Vagina (tissue), 2 donors: Measurements from ENCODE around the gene TNS1. TPM values are rescaled to one million over a fixed set of nuclear protein-coding genes. Genes with fewer than 3 reads are reported as not detected.
A peak's percentile ranks its signal among the peaks of the same experiment; 100 is the strongest.
"Not testable (repeated sequence)": the region's sequence is repeated elsewhere in the genome, so short reads cannot be mapped to it uniquely, and the experiment has no call there.

Source experiments
- DNase-seq, 2 donors: peaks; one replicate each; pipeline ENCODE4 v3.0.0-alpha.2; 2017; ENCODE audit errors: extremely low spot score in 2 of 2
- H3K27ac ChIP-seq: fragments of 200-600 bp; sonication (generic); one replicate; pipeline ENCODE4 v1.5.1; 2019
- H3K27me3 ChIP-seq: fragments of 200-600 bp; sonication (generic); one replicate; pipeline ENCODE4 v1.5.1; 2019
- H3K36me3 ChIP-seq, 2 donors: fragments of 200-600 bp; sonication (generic); one replicate each; pipeline ENCODE4 v1.5.1; 2017 to 2019
- H3K4me1 ChIP-seq: fragments of 200-600 bp; sonication (generic); one replicate; pipeline ENCODE4 v1.5.1; 2019
- H3K4me3 ChIP-seq, 2 donors: fragments of 200-600 bp; sonication (generic); 1 replicate in 1 of 2; 2 replicates in 1 of 2; pipeline ENCODE4 v1.5.1; 2016 to 2019
- H3K9me3 ChIP-seq: fragments of 200-600 bp; sonication (generic); one replicate; pipeline ENCODE4 v1.5.1; 2019
- CTCF ChIP-seq, 3 experiments: fragments of 450-650 bp in 2 of 3; fragments of 200-600 bp in 1 of 3; sonication (generic) in 1 of 3; IDR thresholded peaks; one replicate each; pipeline ENCODE4 v1.5.1; 2017 to 2019; ENCODE audit warnings: antibody characterized with exemption in 3 of 3, mild to moderate bottlenecking in 2 of 3, moderate library complexity in 2 of 3
- POLR2A ChIP-seq, 2 donors: fragments of 450-650 bp; IDR thresholded peaks; one replicate each; pipeline ENCODE4 v1.6.1; 2017; ENCODE audit warnings: antibody characterized with exemption in 2 of 2, mild to moderate bottlenecking in 2 of 2, moderate library complexity in 2 of 2
- POLR2AphosphoS5 ChIP-seq, 2 donors: sonication (generic); formaldehyde crosslinking; IDR thresholded peaks; one replicate each; pipeline ENCODE4 v1.9.0; 2017; ENCODE audit warnings: antibody characterized with exemption in 2 of 2, mild to moderate bottlenecking in 2 of 2, low read depth in 1 of 2; ENCODE audit not compliant: insufficient read depth in 1 of 2
- intact Hi-C: fragments of 100-400 bp; cut with DNase I; formaldehyde crosslinking; loops from one replicate; pipeline ENCODE4 v1.15.1; 2023
- total RNA-seq: library from RNA; depleted of rRNA; stranded (reverse); fragments of >200 nt; gene quantifications from one replicate; pipeline ENCODE4 v1.2.3, GENCODE V29; 2016

TNS1 gene
- total RNA-seq, 1 donor from 2014 or later = 216 TPM

DNA sequence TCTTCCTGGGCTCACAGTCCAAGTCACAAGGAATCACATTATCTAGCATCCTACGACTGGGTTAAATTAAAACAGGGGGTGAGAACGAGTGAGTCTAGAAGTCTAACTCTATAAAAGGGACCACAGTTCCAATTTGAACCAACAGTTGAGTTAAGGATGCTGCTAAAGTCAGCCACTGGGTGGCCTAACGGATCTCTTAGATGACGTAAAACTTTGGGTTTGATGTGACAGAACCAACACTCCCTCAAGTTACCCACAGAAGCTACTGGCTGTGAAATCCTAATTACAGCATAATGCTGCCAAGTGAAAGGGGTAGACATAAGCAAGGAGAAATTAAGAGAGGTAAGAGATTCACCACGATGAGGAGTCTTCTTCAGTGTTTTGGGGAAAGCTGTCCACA is 33.6 kb upstream of the TNS1 start:
- Histone ChIP-seq H3K27me3 (no peaks in the 10 kb centered on the region), H3K9me3 (no peaks in the 10 kb centered on the region), H3K36me3 (no peaks in the 10 kb centered on the region), H3K4me1 (peaks cover 12% of the 10 kb centered on the region), H3K27ac (no peak overlapping the region), H3K4me3 (no peak overlapping the region)
- DNase-seq = no peak
- intact Hi-C loops = no loop called here
- TF ChIP-seq POLR2A (IDR thresholded peaks at IDR 0.05) = no peak
- no peak for TF ChIP-seq POLR2AphosphoS5 (IDR thresholded peaks at IDR 0.05; ENCODE audit: insufficient read depth in 1 of 2, low read depth in 1 of 2)
- TF ChIP-seq CTCF (IDR thresholded peaks at IDR 0.05) = no peak

DNA sequence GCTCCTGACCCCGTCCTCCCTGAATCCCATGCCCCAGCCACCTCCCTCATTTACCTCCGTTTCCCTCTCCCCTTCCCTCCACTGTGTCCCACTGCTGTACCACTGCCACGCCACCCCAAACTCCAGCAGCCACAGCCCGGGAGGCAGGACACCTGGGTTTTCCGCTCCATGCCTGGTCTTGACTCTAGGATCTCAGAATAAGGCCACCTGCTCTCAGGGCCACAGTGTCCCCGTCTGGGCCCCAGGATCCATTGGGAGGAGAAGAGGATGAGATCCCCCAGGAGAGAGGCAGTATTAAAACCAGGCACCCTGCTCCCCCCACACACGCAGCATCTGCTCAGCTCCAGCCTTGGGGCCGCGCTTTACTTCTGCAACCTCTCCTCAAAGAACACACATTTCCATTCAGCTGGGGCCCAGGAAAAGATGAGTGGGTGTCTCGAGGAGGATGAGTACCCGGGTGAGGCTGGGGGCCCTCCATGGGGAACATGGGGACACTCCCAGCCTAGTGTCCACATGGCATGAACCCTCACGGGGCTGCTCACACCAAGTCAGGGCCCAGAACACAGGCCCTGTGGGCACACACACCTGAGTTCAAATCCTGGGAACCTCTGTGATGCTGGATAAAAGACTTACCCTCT is 32.8 kb upstream of the TNS1 start:
- H3K4me1 ChIP-seq = peaks cover 12% of the 10 kb centered on the region
- no peak overlapping the region for H3K4me3 ChIP-seq
- no peaks in the 10 kb centered on the region for H3K36me3 ChIP-seq
- DNase-seq = peak in 1 of 2 donors; percentile 86
- intact Hi-C loops = no loop called here
- no peaks in the 10 kb centered on the region for H3K9me3 ChIP-seq
- TF ChIP-seq POLR2A (IDR thresholded peaks at IDR 0.05) (no peak), POLR2AphosphoS5 (IDR thresholded peaks at IDR 0.05; ENCODE audit: insufficient read depth in 1 of 2, low read depth in 1 of 2) (no peak), CTCF (IDR thresholded peaks at IDR 0.05) (no peak)
- no peaks in the 10 kb centered on the region for H3K27me3 ChIP-seq
- H3K27ac ChIP-seq = no peak overlapping the region

GRCh38 chr2:218034497-218035213 is 31.9 kb upstream of the TNS1 start:
- not testable (repeated sequence) for H3K27ac ChIP-seq, H3K27me3 ChIP-seq, H3K36me3 ChIP-seq, H3K9me3 ChIP-seq, DNase-seq
- Histone ChIP-seq H3K4me3 (peak overlapping the region in 1 of 2 donors; percentile 10), H3K4me1 (peaks cover 12% of the 10 kb centered on the region)
- TF ChIP-seq CTCF (IDR thresholded peaks at IDR 0.05) = peak in 2 of 3 experiments; percentile 33 to 52
- intact Hi-C loops = loop anchor here (5.0 kb wide), 1 partner anchor 247 kb away; no protein-coding TSS in a partner anchor

DNA sequence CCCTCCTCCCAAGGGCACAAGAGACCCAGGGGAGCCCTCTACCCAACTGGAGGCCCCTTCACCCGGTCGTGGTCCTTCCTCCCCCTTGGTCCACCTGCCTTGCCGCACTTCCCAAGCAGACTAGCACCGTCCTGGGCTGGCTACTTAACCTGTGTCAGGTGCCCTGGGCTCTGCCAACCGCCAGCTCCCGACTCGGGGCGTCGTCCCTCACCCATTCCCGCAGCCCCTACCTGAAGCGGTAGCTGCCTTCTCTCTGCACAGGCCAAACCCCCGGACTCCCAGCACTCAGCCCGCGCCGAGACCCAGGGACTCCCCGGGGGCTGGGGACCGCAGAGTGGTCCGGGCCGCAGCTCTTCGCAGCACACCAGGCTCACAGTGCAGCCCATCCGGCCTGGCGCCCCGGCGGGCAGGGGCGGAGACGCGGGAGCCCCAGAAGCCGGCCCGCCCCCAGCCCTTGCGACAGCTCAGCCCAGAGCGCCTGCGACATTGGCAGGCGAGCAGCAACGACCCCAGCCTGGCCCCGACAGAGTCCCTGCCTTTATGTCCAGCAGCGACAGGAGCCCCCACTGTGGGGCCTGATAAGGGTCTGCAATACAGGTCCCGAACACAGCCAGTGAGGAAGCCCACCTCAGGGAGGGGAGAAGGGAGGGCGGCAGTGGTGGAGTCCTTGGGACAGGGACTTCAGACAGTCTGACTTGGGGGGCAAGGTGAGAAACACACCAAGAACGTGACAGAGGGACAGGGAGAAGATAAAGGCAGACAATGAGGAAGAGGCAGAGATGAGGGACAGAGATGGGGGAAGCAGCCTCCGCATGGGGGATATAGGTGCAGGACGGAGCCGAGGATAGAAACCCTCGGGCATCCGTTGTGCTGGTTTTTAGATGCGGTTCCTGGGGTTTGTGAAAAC is 31.0 kb upstream of the TNS1 start:
- Histone ChIP-seq H3K9me3 (no peaks in the 10 kb centered on the region), H3K36me3 (no peaks in the 10 kb centered on the region), H3K27me3 (no peaks in the 10 kb centered on the region), H3K27ac (no peak overlapping the region), H3K4me1 (peaks cover 17% of the 10 kb centered on the region), H3K4me3 (no peak overlapping the region)
- intact Hi-C loops = loop anchor here (5.0 kb wide), 1 partner anchor 247 kb away; no protein-coding TSS in a partner anchor
- no peak for TF ChIP-seq POLR2AphosphoS5 (IDR thresholded peaks at IDR 0.05; ENCODE audit: insufficient read depth in 1 of 2, low read depth in 1 of 2)
- no peak for TF ChIP-seq POLR2A (IDR thresholded peaks at IDR 0.05)
- TF ChIP-seq CTCF (IDR thresholded peaks at IDR 0.05) = no peak
- DNase-seq = no peak
